Naive thymus-derived CD4-positive, alpha-beta T cell (primary cell): ENCODE results near the gene NOG. TPM values are rescaled to one million over a fixed set of nuclear protein-coding genes. Genes with fewer than 3 reads are reported as not detected.

Source experiments
- ATAC-seq: fragments of 150-1000 bp; cut with Tn5 transposase; 2 replicates; pipeline ENCODE4 v1.10.0; 2021; ENCODE audit warnings: mild to moderate bottlenecking, moderate library complexity
- CTCF ChIA-PET: fragments of 350-600 bp; sonication (Branson Sonifier 250); formaldehyde crosslinking; loops from one replicate; lab custom pipeline; 2021; ENCODE audit warnings: antibody characterized with exemption; lab: Charles Lee
- POLR2A ChIA-PET: fragments of 350-600 bp; sonication (Branson Sonifier 250); formaldehyde crosslinking; loops from one replicate; lab custom pipeline; 2021; ENCODE audit warnings: antibody characterized with exemption, inconsistent platforms; lab: Charles Lee
- DNase-seq, 9 donors: peaks; one replicate each; pipeline versions ENCODE4 v3.0.0 to v3.0.0-alpha.2; 2020 to 2022; ENCODE audit warnings: mixed read lengths in 1 of 9
- H3K27ac ChIP-seq: one replicate; pipeline ENCODE4 v1.7.0; 2013; ENCODE audit warnings: mild to moderate bottlenecking, low read depth, low read length, moderate library complexity
- H3K27me3 ChIP-seq, 2 donors: one replicate each; pipeline ENCODE4 v1.7.0; 2013; ENCODE audit warnings: low read length in 2 of 2, mild to moderate bottlenecking in 2 of 2, moderate library complexity in 2 of 2; ENCODE audit not compliant: control insufficient read depth in 2 of 2, insufficient read depth in 2 of 2
- H3K36me3 ChIP-seq, 3 experiments: 1 replicate in 2 of 3; 2 replicates in 1 of 3; pipeline ENCODE4 v1.7.0; 2013; ENCODE audit warnings: low read length in 3 of 3, mild to moderate bottlenecking in 3 of 3, moderate library complexity in 1 of 3; ENCODE audit not compliant: insufficient read depth in 3 of 3, control insufficient read depth in 2 of 3
- H3K4me1 ChIP-seq, 2 donors: one replicate each; pipeline ENCODE4 v1.7.0; 2013; ENCODE audit warnings: low read length in 2 of 2, mild to moderate bottlenecking in 2 of 2, moderate library complexity in 1 of 2; ENCODE audit not compliant: control insufficient read depth in 2 of 2, insufficient read depth in 2 of 2
- H3K4me3 ChIP-seq: 2 replicates; pipeline ENCODE4 v1.7.0; 2013; ENCODE audit warnings: mild to moderate bottlenecking, low read length
- H3K9me3 ChIP-seq, 3 experiments: 1 replicate in 2 of 3; 2 replicates in 1 of 3; pipeline ENCODE4 v1.7.0; 2013; ENCODE audit warnings: low read length in 3 of 3; ENCODE audit not compliant: control insufficient read depth in 2 of 3
- H3K27ac Mint-ChIP-seq, 9 donors: one replicate each; pipeline ENCODE4 v1.8.0; 2020 to 2022; ENCODE audit warnings: mixed read lengths in 9 of 9, mild to moderate bottlenecking in 8 of 9, moderate library complexity in 5 of 9, inconsistent platforms in 2 of 9
- H3K27me3 Mint-ChIP-seq, 5 donors: one replicate each; pipeline ENCODE4 v1.8.0; 2021 to 2022; ENCODE audit warnings: mixed read lengths in 5 of 5, mild to moderate bottlenecking in 1 of 5
- H3K36me3 Mint-ChIP-seq, 5 donors: one replicate each; pipeline ENCODE4 v1.8.0; 2020 to 2022; ENCODE audit warnings: mixed read lengths in 5 of 5, mild to moderate bottlenecking in 3 of 5, inconsistent platforms in 1 of 5
- H3K4me1 Mint-ChIP-seq, 7 donors: one replicate each; pipeline ENCODE4 v1.8.0; 2020 to 2022; ENCODE audit warnings: mixed read lengths in 7 of 7, mild to moderate bottlenecking in 3 of 7, inconsistent platforms in 1 of 7
- H3K4me3 Mint-ChIP-seq, 10 donors: one replicate each; pipeline ENCODE4 v1.8.0; 2020 to 2022; ENCODE audit warnings: mild to moderate bottlenecking in 10 of 10, mixed read lengths in 10 of 10, moderate library complexity in 6 of 10, inconsistent platforms in 2 of 10
- H3K9me3 Mint-ChIP-seq, 11 donors: one replicate each; pipeline ENCODE4 v1.8.0; 2020 to 2022; ENCODE audit warnings: mixed read lengths in 11 of 11, mild to moderate bottlenecking in 4 of 11, inconsistent platforms in 1 of 11, moderate library complexity in 1 of 11
- intact Hi-C, 2 donors: fragments of 100-400 bp; cut with micrococcal nuclease; formaldehyde crosslinking; loops; one replicate each; pipeline ENCODE4 v1.15.1; 2023
- polyA plus RNA-seq, 2 donors: library from polyadenylated mRNA; unstranded; fragments of 300-500 nt; fragmentation: Illumina TruSeq; gene quantifications; one replicate each; pipeline ENCODE4 v1.2.3, GENCODE V29; 2021
- total RNA-seq, 6 experiments: library from RNA in 5 of 6; stranded (reverse) in 5 of 6; gene quantifications; 1 replicate in 5 of 6; 2 replicates in 1 of 6; pipeline ENCODE4 v1.2.3 and lab custom pipeline; 2021 to 2026

NOG gene
- total and polyA plus RNA-seq, 7 experiments from 2014 or later, result 0.12 to 169 (median 65.1) TPM

- Mint-ChIP-seq H3K4me1 (no peaks in the 10 kb centered on the region), H3K4me3 (no peak overlapping the region), H3K27me3 (peaks cover 0 to 18% (median 7%) of the 10 kb centered on the region in 5 donors), H3K36me3 (no peaks in the 10 kb centered on the region), H3K9me3 (peaks cover 0 to 2% (median 0%) of the 10 kb centered on the region in 11 donors), H3K27ac (no peak overlapping the region)
- ChIA-PET CTCF (no interaction called here), POLR2A (no interaction called here)
- Histone ChIP-seq H3K36me3 (no peaks in the 10 kb centered on the region), H3K27me3 (no peaks in the 10 kb centered on the region), H3K4me1 (no peaks in the 10 kb centered on the region), H3K9me3 (no peaks in the 10 kb centered on the region), H3K27ac (no peak overlapping the region), H3K4me3 (no peak overlapping the region)
- ATAC-seq (no peak), DNase-seq (no peak)
- intact Hi-C loops, result no loop called here
Measured at GRCh38 chr17:56558088-56558487, 35.4 kb upstream of the NOG start.

- H3K27me3 Mint-ChIP-seq, result peaks cover 0 to 13% (median 6%) of the 10 kb centered on the region in 5 donors
- DNase-seq, result no peak
- CTCF ChIA-PET, result interaction anchor here (0.6 kb wide), 1 partner anchor 180 kb away, joined by 7 read pairs; no protein-coding TSS in a partner anchor
- no peaks in the 10 kb centered on the region for H3K9me3 Mint-ChIP-seq
- H3K27me3 ChIP-seq, result peaks cover 0 to 3% of the 10 kb centered on the region in 2 donors
- H3K27ac Mint-ChIP-seq, result no peak overlapping the region
- no peaks in the 10 kb centered on the region for H3K4me1 Mint-ChIP-seq
- no peaks in the 10 kb centered on the region for H3K36me3 Mint-ChIP-seq
- H3K36me3 ChIP-seq, result no peaks in the 10 kb centered on the region
- no peak overlapping the region for H3K4me3 ChIP-seq
- no peaks in the 10 kb centered on the region for H3K4me1 ChIP-seq
- intact Hi-C loops, result no loop called here
- no peaks in the 10 kb centered on the region for H3K9me3 ChIP-seq
- POLR2A ChIA-PET, result no interaction called here
- ATAC-seq, result no peak
- no peak overlapping the region for H3K27ac ChIP-seq
- H3K4me3 Mint-ChIP-seq, result no peak overlapping the region
Measured at GRCh38 chr17:56570199-56570598, 23.3 kb upstream of the NOG start.

GRCh38 chr17:56571456-56571855, 22.0 kb upstream of the NOG start:
- no peaks in the 10 kb centered on the region for H3K9me3 ChIP-seq
- intact Hi-C loops, result no loop called here
- peaks cover 4 to 14% (median 8%) of the 10 kb centered on the region in 5 donors for H3K27me3 Mint-ChIP-seq
- no peaks in the 10 kb centered on the region for H3K4me1 ChIP-seq
- no peaks in the 10 kb centered on the region for H3K9me3 Mint-ChIP-seq
- DNase-seq (no peak), ATAC-seq (no peak)
- no peaks in the 10 kb centered on the region for H3K36me3 ChIP-seq
- H3K4me1 Mint-ChIP-seq, result no peaks in the 10 kb centered on the region
- ChIA-PET CTCF (no interaction called here), POLR2A (no interaction called here)
- H3K4me3 Mint-ChIP-seq, result no peak overlapping the region
- H3K27me3 ChIP-seq, result peaks cover 0 to 3% of the 10 kb centered on the region in 2 donors
- no peaks in the 10 kb centered on the region for H3K36me3 Mint-ChIP-seq
- no peak overlapping the region for H3K27ac Mint-ChIP-seq
- no peak overlapping the region for H3K27ac ChIP-seq
- H3K4me3 ChIP-seq, result no peak overlapping the region

GRCh38 chr17:56577190-56577842, 16.2 kb upstream of the NOG start:
- DNase-seq, result no peak
- Mint-ChIP-seq H3K27me3 (peaks cover 7 to 23% (median 17%) of the 10 kb centered on the region in 5 donors), H3K36me3 (peaks cover 0 to 9% (median 4%) of the 10 kb centered on the region in 5 donors), H3K9me3 (peaks cover 0 to 4% (median 0%) of the 10 kb centered on the region in 11 donors), H3K4me1 (no peaks in the 10 kb centered on the region), H3K27ac (no peak overlapping the region), H3K4me3 (no peak overlapping the region)
- Histone ChIP-seq H3K9me3 (no peaks in the 10 kb centered on the region), H3K27ac (no peak overlapping the region), H3K4me1 (no peaks in the 10 kb centered on the region), H3K27me3 (peaks cover 0 to 3% of the 10 kb centered on the region in 2 donors), H3K36me3 (no peaks in the 10 kb centered on the region), H3K4me3 (no peak overlapping the region)
- no peak for ATAC-seq
- ChIA-PET CTCF (interaction anchor here (1.2 kb wide), 1 partner anchor 139 kb away, joined by 3 read pairs; no protein-coding TSS in a partner anchor), POLR2A (no interaction called here)
- intact Hi-C loops, result no loop called here

GRCh38 chr17:56577843-56578204, 15.7 kb upstream of the NOG start:
- Mint-ChIP-seq H3K4me1 (no peaks in the 10 kb centered on the region), H3K36me3 (peaks cover 0 to 9% (median 4%) of the 10 kb centered on the region in 5 donors), H3K27me3 (peaks cover 7 to 23% (median 22%) of the 10 kb centered on the region in 5 donors), H3K4me3 (no peak overlapping the region), H3K9me3 (peaks cover 0 to 4% (median 0%) of the 10 kb centered on the region in 11 donors), H3K27ac (no peak overlapping the region)
- CTCF ChIA-PET, result no interaction called here
- POLR2A ChIA-PET, result no interaction called here
- no peak for DNase-seq
- Histone ChIP-seq H3K4me1 (no peaks in the 10 kb centered on the region), H3K27ac (no peak overlapping the region), H3K9me3 (no peaks in the 10 kb centered on the region), H3K36me3 (no peaks in the 10 kb centered on the region), H3K4me3 (no peak overlapping the region), H3K27me3 (peaks cover 0 to 3% of the 10 kb centered on the region in 2 donors)
- ATAC-seq, result no peak
- intact Hi-C loops, result no loop called here

GRCh38 chr17:56581635-56582627, 11.6 kb upstream of the NOG start:
- Mint-ChIP-seq H3K9me3 (peaks cover 0 to 4% (median 0%) of the 10 kb centered on the region in 11 donors), H3K27me3 (peaks cover 4 to 38% (median 15%) of the 10 kb centered on the region in 5 donors)
- POLR2A ChIA-PET, result interaction anchor here (1.4 kb wide), 1 partner anchor 10 kb away, joined by 4 read pairs; no protein-coding TSS in a partner anchor

More at GRCh38 chr17:56581635-56582627, 11.6 kb upstream of the NOG start:
- Mint-ChIP-seq H3K36me3 (peaks cover 0 to 9% (median 4%) of the 10 kb centered on the region in 5 donors), H3K27ac (no peak overlapping the region), H3K4me1 (no peaks in the 10 kb centered on the region), H3K4me3 (no peak overlapping the region)
- no peaks in the 10 kb centered on the region for H3K9me3 ChIP-seq
- DNase-seq, result no peak
- no peaks in the 10 kb centered on the region for H3K36me3 ChIP-seq
- no peak overlapping the region for H3K4me3 ChIP-seq
- H3K27ac ChIP-seq, result no peak overlapping the region
- CTCF ChIA-PET, result interaction anchor here (0.8 to 1.5 kb wide), 4 partner anchors 11 to 134 kb away, joined by 3 to 4 read pairs (median 3); no protein-coding TSS in a partner anchor
- intact Hi-C loops, result no loop called here
- no peak for ATAC-seq
- H3K4me1 ChIP-seq, result no peaks in the 10 kb centered on the region
- H3K27me3 ChIP-seq, result no peaks in the 10 kb centered on the region
